AG08396 (cell line): ENCODE results near the gene SKAP2.

Source experiments
- DNase-seq: peaks from one replicate; pipeline ENCODE4 v3.0.0; 2012; ENCODE audit warnings: low spot score, mixed read lengths

SKAP2 gene

DNA sequence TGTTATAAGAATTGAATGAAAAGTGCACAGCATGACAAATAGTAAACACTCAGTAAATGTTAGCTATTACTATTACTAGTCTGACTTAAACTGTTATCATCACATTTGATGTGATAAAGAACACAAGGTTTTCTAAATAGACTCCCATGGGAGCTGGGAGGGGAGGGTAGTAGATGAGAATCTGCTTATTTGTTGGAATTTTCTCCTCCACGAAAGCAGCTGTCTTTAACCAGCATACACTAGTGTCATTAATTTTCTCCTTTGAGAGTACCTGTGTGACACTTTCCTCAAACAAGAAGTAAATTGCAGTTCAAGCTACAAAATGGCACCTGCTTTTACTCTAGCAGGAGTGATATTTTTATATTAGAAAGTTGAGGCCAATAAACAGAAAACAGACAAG is 200.1 kb downstream of the SKAP2 start:
- no peak for DNase-seq

DNA sequence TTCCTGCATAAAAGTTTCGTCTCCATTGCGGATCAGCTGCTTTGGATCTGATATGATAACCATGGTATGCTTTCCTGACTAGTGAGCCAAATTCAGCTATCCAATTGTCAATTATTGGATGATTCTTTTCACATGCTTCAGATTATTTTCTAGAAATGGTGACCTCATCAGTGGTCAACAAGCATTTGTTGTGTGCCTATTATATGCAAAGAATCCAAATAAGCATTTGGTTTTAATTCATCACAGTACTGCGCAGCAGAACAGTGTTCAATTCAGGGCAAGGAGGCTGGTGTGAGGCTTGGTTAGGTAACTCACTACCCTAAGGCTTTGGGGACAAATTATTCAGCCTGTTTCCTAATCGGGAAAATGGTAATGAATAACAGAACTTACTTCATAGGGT is 200.5 kb downstream of the SKAP2 start:
- DNase-seq = no peak

DNA sequence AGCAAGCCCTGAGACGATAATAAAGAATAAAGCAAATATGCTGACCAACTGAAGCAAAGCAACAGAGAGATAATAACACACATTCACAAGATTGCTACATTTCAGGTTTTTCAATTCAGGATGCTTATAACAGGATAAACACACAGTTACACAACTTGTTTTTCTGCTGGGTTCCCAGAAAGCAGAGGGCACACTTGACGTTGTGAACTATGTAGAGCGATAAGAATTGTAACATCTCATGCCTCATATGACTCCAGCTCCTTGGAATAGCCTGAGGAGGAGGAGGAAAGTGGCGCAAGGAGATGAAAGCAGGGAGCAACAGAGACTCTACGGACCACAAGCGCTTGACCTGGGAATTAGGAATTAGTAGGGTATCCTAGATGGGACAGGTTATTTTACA is 201.7 kb downstream of the SKAP2 start:
- no peak for DNase-seq

DNA sequence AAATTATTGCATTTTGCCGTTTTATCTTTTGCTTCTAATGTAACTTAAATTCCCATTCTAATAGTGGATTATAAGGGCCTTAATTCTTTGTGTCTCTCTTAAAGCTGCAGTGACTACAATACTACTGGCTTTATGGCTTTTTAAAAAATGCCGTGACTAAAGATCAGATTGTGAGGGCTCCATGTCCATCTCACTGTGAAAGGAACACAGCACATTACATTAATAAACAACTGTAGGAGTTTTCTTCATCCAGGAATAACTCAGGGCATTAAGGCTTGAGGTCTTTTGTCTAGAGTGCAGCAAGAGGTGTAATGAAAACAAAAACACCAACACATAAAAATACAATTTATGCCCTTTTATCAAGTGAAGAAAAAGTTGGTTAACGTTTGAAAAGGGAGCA is 205.3 kb downstream of the SKAP2 start:
- DNase-seq = no peak

DNA sequence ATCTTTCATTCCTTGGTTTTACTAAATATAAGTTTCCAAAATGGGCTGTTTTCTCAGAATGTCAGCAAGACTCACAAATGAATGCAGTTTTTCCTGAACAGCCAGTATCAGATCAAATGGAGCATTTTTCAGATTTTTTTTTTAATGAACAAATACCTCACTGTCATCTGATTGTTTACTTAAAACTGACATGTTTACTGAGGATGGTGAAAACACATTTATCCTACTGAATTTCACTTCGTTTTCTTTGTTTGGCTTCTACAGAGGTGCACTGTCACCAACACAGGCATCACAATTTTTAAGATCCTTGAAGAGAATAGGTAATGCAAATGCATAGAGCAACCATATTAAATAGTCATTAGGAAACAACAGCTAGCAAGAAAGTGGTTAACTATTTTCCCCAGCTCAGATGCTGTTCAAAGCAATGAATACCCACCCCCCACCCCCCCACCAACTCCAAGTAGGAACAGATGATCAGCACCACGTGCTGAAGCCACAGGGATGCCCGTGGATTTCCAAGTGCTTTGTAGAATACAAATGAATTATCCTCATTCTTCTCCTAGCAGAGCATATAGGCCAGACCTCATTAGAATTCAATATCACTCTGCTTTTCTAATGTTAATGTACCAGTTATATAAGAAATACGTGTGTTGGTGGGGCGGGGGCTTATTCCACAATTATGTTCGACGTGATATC is 205.9 kb downstream of the SKAP2 start:
- DNase-seq = no peak

DNA sequence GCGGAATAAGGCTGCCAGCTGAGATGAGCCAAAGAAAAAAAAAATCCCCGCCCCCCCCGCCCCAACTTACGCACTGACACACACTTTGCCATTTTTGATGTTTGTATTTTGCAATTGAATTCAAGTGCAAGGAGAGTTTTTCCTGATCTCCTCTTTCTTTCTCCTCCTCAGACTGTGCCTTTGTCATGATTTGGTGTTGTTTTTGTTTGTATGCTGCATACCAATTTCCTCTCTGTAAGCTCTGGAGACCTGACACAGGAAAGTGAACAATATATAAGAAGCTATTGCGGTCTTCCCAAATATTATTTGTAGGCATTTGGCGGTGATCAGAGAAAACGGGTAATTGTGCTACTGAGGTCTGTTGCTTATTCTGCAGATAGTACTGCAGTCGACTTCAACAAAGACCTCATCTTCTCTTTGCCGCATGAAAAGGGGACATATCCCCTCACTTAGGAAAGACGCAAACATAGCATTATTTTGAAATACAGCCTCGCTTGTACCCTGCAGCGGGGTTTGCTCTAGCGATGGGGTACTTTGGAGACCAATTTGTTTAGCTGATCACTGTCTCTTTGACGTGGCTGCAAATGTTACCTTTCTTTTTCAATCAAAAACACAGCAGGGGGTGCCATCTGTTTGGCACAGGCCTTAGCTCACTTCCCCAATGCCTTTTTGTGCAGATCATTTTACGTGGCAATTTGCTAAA is 206.6 kb downstream of the SKAP2 start:
- DNase-seq = no peak

DNA sequence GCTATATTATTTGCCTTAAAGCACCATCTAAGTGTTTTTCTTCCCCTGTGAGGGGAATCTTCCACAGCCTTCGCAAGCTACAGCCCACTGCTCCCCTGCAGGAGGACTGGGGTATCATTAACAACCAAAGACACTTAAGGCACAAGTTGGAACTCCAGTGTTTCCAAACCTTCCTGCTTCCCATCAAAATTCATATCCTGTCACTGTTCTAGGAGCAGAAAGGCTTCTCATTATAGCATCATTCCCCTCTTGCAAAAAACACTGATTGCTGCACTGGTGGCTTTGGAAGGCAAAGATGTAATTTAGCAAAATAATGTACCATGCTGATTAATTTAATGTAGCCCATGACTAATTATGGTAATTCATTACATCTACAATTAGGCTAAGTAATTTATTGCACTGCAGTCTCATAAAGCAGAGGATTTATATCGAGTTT is 207.2 kb downstream of the SKAP2 start:
- DNase-seq = no peak

DNA sequence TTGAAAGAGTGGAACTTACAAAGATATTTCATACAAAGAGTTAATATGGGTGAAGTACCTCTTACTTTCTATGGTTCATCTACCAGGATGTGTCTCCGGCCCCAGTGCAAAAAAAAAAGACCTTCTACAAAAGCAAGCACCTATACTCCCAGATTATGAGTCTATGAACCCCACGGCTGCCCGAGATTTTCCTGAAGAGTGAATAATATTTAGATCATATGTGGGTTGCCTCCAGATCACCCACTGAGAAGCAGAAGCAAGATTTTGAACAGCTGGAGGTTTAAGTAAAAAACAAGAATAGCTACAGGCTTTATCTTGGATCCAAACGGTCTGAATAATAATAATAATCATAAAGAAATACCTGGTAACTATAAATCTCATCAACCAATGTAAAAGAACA is 207.7 kb downstream of the SKAP2 start:
- DNase-seq = no peak

DNA sequence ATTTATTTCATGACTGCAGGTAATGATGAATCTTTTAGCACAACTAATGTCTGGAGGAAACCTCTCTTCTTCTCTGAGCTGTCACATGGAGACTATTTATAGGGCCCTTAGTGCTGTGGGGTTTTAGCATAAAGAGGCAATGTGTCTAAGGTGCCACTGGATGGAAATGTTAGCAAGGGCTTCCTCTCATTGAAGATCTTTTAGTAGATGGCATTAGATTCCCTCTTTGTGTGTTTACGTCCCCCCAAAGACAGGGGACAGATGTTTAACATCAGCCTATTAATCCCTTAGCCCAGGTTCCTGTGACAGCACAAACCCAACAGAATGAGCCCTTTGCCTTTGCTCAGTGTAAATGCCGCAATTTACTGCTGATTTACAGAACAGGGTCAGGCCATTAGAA is 208.6 kb downstream of the SKAP2 start:
- no peak for DNase-seq

DNA sequence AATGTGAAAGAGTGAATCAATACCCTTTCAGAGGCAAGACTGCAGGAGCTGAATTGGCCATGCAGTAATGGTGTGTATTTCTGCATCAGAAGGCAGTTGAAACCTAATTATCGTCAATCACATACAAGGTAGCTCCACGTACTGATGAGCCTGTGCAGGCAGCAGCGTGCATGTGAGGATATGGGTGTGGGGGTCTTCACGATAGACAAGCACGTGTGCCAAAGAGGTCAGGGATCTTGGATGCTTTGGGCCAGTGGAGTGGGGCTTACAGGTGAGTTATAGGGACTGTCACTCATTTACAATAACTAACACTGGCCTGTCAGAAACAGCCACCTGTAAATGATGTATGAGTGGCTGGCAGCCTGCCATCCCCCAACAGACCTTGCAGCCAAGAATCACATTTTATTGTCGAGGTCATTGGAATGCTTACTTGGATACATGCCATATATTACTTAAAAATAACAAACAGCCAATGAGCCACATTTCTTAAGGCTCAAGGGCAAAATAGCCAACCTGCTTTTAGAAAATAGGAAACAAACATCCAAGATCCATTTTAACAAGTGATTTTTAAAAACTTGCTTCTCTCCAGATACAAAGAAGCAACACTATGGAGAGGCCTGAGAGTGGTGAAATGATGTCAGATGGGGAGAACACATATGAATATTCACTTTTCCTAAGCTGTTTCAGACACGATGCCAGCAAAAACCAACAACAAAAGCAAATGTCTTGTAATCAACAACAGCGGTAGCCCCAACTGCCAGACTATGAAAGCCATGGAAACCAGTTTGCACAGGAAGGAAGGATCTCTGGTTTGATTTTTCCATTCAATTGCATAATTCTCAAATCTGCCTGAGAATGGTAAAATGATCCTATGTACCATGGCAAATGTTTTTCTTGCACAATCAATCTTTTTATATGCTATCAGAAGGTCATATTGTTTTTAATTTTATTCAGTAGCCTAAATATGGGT is 210.7 kb downstream of the SKAP2 start:
- no peak for DNase-seq

DNA sequence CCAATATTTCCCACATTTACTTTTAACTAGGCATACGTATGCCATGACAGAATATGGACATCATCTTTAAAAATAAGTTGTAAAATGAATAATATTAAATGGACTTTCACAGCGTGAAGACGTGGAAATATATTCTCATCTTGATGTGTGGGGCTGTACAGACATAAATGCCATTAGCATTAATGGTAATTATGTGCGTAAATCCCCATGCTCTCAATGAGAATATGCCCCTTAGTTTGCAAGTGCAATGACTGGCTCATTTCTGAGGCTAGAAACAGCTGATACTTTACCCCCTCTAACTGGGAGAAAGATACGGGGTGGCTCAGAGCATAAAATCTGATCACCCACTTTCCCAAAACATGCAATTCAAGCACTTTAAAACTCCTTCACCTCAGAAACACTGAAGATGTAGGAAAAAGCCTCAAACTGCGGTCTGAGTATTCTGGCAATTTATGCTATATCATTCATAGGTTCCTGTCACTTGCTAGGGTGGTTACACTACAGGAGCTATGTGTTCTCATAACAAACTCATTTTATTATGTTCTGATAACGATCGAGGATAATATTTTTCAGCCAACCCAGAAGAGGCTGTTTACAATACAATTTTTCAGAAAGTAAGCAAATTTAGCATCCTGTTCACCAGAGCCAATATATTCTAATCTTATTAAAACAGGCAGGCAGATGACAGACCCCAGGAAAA is 211.8 kb downstream of the SKAP2 start:
- no peak for DNase-seq

DNA sequence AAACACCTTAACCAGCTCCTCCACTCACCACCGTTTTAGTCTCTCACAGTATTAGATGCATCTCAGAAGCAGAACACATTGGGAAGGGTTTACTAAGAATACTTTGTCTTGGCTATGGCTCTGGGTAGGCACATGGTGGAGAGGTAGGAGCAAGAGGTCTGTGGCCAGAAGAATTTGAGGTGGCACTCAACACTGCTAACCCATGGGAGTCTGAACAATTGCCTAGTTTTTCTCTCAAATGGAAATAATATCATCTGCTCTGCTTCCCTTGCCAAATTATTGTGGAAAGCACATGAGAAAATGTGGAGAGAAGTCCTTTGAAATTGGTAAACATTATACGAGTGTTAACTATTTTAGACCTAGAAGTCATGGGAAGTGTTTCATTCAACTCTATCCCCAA is 214.3 kb downstream of the SKAP2 start:
- no peak for DNase-seq

DNA sequence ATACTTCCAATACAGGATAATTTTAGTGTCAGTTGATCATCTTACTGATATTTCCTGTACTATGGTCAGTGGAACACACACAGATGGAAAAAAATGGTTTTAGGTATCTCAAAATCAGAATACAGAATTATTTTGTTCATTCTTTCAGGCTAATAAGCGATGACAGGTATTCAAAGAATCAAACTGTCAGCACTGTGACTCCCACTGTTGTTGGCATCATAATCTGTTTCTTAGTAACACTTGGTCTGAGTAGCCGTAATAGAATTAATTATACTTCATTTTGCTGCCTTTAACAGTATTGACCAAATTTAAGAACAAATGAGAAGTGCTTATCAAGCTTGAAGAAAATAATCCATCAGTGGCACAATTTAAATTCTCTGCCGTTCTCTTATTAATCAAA is 215.0 kb downstream of the SKAP2 start:
- DNase-seq = no peak

DNA sequence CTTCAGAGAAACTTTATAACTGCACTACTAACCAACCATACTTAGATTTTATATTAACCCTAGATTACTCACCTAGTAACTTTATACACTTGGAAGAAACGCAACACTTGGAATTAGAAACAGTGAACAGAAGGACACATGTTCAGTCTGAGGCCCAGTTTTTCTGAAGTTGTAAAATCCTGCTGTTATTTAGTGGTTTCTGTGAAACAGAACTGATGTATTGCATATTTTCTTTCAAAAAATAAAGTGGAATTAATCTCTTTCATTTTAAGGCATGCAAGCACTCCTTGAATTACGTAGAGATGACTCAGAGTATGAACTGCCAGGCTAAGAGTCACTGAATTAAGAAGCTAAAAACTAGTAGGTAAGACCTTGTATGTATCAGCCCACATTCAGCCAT is 215.8 kb downstream of the SKAP2 start:
- no peak for DNase-seq

DNA sequence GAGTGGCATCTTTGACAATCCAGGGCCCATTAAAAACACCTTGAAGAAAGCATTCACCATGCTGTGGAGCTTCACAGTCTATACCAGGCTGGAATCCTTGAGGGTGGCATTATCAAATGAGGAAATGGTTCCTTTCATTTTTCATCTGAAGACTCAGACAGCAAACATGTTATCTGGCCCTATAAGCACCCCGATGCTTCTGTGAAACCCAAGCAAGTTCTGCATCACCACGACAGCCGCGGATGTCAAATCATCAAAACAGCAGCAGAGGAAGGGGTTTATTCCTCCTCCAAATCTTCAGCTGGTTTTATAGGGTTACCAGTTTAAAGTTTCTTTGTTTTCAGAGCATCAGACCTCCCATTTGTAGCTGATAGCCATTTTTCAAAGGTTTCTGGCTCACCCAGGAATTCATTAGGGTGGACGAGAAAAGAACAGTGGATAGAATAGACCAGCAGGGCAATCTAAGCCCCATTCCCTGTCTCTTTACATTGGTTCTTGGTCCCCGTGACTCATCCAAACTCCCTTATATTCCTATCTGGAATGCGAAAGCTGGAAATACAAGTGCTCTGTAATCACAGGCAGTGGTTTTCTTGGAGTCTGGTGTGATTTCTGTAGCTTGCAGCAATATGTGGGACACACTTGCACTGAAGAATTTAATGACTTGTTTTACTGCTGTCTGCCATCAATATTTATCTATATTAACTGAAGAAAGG is 217.9 kb downstream of the SKAP2 start:
- DNase-seq = no peak

DNA sequence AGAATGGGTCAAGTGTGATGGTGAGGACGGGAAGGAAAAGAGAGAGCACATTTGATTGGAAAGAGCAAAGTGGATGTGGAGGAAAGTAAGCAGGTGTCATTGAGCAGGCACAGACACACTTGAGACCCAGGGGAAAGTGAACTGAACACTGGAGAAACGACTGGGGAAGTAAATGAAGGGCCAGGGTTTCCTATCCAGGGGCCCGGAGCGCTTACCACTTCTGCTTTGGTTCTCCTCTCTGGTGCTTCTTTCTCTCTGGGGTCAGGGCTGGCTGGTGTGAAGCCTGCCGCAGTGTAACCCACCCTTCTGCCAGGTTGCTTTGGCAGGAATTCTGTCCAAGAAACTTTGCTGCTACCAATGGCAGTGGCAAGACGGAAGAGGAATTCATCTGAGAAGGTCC is 219.3 kb downstream of the SKAP2 start:
- no peak for DNase-seq

DNA sequence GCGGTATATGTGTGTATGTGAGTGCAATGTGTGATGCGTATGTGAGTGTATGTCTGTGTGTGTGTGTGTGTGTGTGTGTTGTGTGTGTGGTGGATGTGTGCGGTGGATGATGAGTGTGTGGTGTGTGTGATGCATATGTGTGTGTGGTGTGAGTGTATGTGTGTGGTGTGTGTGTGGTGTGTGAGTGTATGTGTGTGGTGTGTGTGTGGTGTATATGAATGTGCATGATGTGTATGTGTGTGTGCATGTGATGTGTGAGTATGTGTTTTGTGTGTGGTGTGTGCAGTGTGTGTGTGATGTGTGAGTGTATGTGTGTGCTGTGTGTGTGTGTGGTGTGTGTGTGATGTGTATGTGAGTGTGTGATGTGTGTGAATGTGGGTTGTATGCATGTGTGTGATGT is 222.0 kb downstream of the SKAP2 start:
- no peak for DNase-seq

DNA sequence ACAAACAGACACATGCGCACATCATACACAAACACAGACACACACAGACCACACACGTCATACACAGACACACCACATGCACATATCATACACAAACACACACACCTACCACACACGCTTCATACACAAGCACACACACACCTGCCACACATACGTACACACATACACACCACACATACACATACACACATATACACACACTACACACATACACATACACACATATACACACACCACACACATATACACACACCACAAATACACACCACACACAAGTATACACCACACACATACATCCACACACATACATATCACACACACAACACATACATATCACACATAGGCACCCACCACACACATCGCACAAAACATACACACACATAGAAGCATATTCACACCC is 224.7 kb downstream of the SKAP2 start:
- no peak for DNase-seq

DNA sequence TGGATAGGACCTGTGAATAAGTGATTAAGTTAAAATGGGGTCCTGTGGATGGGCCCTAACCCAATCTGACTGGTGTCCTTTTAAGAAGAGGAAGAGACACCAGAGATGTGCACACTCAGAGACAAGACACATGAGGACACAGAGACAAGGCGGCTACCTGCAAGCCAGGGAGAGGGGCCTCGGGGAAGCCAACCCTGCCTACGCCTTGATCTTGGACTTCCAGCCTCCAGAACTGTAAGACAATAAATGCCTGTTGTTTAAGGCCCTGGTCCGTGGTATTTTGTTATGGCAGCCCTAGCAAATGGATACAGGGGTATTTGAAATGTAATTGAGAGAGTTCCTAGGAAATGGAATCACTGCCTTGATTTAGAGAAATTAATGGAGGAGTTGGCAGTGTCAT is 225.3 kb downstream of the SKAP2 start:
- no peak for DNase-seq

DNA sequence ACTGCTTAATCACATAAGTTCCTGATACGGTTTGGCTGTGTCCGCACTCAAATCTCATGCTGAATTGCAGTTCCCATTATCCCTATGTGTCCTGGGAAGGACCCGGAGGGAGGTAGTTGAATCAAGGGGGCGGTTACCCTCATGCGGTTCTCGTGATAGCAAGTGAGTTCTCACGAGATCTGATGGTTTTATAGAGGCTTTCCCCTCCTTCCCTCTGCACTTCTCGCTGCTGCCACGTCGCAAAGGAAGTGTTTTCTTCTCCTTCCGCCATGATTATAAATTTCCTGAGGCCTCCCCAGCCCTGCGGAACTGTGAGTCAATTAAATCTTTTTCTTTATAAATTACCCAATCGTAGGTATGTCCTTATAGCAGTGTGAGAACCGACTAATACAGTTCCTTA is 226.2 kb downstream of the SKAP2 start:
- DNase-seq = no peak

DNA sequence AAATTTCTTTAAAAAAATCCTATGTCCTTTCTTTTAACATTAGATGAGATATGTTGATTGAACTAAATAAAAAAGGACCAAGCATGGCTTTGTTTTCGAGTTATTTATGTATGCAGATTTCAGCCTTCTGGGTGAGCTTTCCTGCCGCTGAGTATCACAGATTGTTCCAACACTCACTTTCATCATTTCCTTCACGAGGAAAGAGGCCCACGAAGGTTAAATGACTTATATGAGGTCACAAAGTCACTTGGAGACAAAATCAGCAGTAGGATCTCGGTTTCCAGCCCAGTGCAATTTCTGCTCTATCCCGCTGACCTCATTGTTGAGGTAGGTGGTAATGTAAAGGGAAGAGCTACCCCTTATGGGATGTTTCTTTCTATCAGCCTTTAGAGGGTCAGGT is 226.8 kb downstream of the SKAP2 start:
- no peak for DNase-seq

DNA sequence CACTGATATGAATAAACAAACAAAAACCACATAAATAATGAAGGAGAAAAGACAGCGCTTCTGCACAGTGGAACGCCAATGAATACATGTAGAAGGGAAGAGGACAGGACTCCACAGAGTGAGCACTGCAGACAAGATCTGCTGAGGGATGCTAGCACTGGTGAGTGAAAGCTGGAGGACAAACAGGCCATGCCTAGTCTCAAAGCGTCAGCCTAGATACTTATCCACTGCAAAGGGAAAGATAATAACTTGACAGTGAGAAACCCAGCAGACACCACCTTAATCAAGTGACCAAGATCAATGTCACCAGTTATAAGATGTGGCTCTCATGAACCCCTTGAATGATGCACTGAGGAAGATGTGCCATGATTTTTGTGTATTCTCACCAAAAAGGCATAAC is 227.6 kb downstream of the SKAP2 start:
- no peak for DNase-seq
